HG03097 (cell line): ENCODE data around the gene FARS2.

ENCODE experiments used
- ATAC-seq: cut with Tn5 transposase; IDR thresholded peaks from one replicate; pipeline ENCODE4 v1.9.1; 2021; ENCODE audit not compliant: unreplicated experiment, low FRiP score

Gene FARS2

GRCh38 chr6:5706124-5707033 is 445.1 kb downstream of the FARS2 start:
- no peak for ATAC-seq

- no peak for ATAC-seq
These were observed 446.1 kb downstream of the FARS2 start for GRCh38 chr6:5707281-5708045.

GRCh38 chr6:5710516-5710915 is 449.2 kb downstream of the FARS2 start:
- no peak for ATAC-seq

- ATAC-seq, result no peak
These were observed 449.6 kb downstream of the FARS2 start for GRCh38 chr6:5710936-5711335.

- ATAC-seq, result no peak
These were observed 451.3 kb downstream of the FARS2 start for GRCh38 chr6:5712349-5713215.

- ATAC-seq, result no peak
These were observed 452.2 kb downstream of the FARS2 start for GRCh38 chr6:5713519-5713918.

GRCh38 chr6:5718231-5718947 is 457.1 kb downstream of the FARS2 start:
- no peak for ATAC-seq

GRCh38 chr6:5723841-5724691 is 462.8 kb downstream of the FARS2 start:
- ATAC-seq, result peak; percentile 88

- ATAC-seq, result no peak
These were observed 463.6 kb downstream of the FARS2 start for GRCh38 chr6:5724911-5725310.

GRCh38 chr6:5726976-5727718 is 465.8 kb downstream of the FARS2 start:
- no peak for ATAC-seq

- no peak for ATAC-seq
These were observed 467.2 kb downstream of the FARS2 start for GRCh38 chr6:5728351-5729079.

GRCh38 chr6:5729080-5729434 is 467.7 kb downstream of the FARS2 start:
- ATAC-seq, result no peak

- no peak for ATAC-seq
These were observed 468.7 kb downstream of the FARS2 start for GRCh38 chr6:5729813-5730517.

GRCh38 chr6:5730585-5731263 is 469.4 kb downstream of the FARS2 start:
- ATAC-seq, result no peak

GRCh38 chr6:5731435-5731834 is 470.1 kb downstream of the FARS2 start:
- no peak for ATAC-seq

GRCh38 chr6:5732496-5732895 is 471.2 kb downstream of the FARS2 start:
- ATAC-seq, result no peak
